OCI-LY1 (cell line): ENCODE results near the gene KCNG4.
"Not testable (repeated sequence)": the region's sequence is repeated elsewhere in the genome, so short reads cannot be mapped to it uniquely, and the experiment has no call there.

ENCODE experiments used
- H2AFZ ChIP-seq: fragments of 200-600 bp; sonication (generic), shearing (Covaris generic); 2 replicates; pipeline ENCODE4 v1.6.0; 2014; ENCODE audit warnings: antibody characterized with exemption, mild to moderate bottlenecking, low read length
- H3F3A ChIP-seq: fragments of 200-600 bp; sonication (generic), shearing (Covaris generic); 2 replicates; pipeline ENCODE4 v1.6.0; 2014; ENCODE audit warnings: mild to moderate bottlenecking, antibody characterized with exemption, low read length, moderate library complexity; ENCODE audit not compliant: insufficient read depth
- H3K27ac ChIP-seq: fragments of 200-600 bp; sonication (generic); 2 replicates; pipeline ENCODE4 v1.5.1; 2014; ENCODE audit warnings: low read length, mixed run types, mild to moderate bottlenecking, low read depth; ENCODE audit not compliant: poor library complexity, severe bottlenecking
- H3K27me3 ChIP-seq: fragments of 200-600 bp; sonication (generic); 2 replicates; pipeline ENCODE4 v1.6.0; 2014; ENCODE audit warnings: antibody characterized with exemption, mild to moderate bottlenecking, low read length, moderate library complexity; ENCODE audit not compliant: insufficient read depth
- H3K36me3 ChIP-seq: fragments of 200-600 bp; sonication (generic); 2 replicates; pipeline ENCODE4 v1.6.1; 2014; ENCODE audit warnings: mild to moderate bottlenecking, antibody characterized with exemption, low read length, moderate library complexity, mixed read lengths; ENCODE audit not compliant: insufficient read depth
- H3K4me1 ChIP-seq: fragments of 200-600 bp; sonication (generic); 2 replicates; pipeline ENCODE4 v1.5.1; 2014; ENCODE audit warnings: mild to moderate bottlenecking, low read length, moderate library complexity; ENCODE audit not compliant: insufficient read depth, severe bottlenecking
- H3K4me2 ChIP-seq: fragments of 200-600 bp; sonication (generic), shearing (Covaris generic); 2 replicates; pipeline ENCODE4 v1.6.1; 2014; ENCODE audit warnings: low read length
- H3K4me3 ChIP-seq: fragments of 200-600 bp; sonication (generic); 2 replicates; pipeline ENCODE4 v1.5.1; 2014; ENCODE audit warnings: low read length, low read depth, mild to moderate bottlenecking, mixed read lengths; ENCODE audit not compliant: poor library complexity, severe bottlenecking
- H3K79me2 ChIP-seq: fragments of 200-600 bp; shearing (Covaris generic); 2 replicates; pipeline ENCODE4 v1.6.1; 2016; ENCODE audit warnings: mixed run types, low read length, mixed read lengths; ENCODE audit not compliant: insufficient read depth
- H3K9ac ChIP-seq: fragments of 200-600 bp; sonication (generic), shearing (Covaris generic); 2 replicates; pipeline ENCODE4 v1.6.1; 2014; ENCODE audit warnings: mild to moderate bottlenecking, low read length, mixed read lengths
- H3K9me2 ChIP-seq: fragments of 200-600 bp; sonication (generic), shearing (Covaris generic); 2 replicates; pipeline ENCODE4 v1.6.1; 2014; ENCODE audit warnings: low read depth, mild to moderate bottlenecking, low read length, mixed read lengths
- H3K9me3 ChIP-seq: fragments of 200-600 bp; shearing (Covaris generic); 2 replicates; pipeline ENCODE4 v1.6.1; 2014; ENCODE audit warnings: low read length, mixed read lengths
- H4K20me1 ChIP-seq: fragments of 200-600 bp; sonication (generic), shearing (Covaris generic); 2 replicates; pipeline ENCODE4 v1.6.0; 2016; ENCODE audit warnings: mild to moderate bottlenecking, low read length; ENCODE audit not compliant: insufficient read depth
- CTCF ChIP-seq: fragments of 200-600 bp; sonication (generic), shearing (Covaris generic); IDR thresholded peaks from 2 replicates; pipeline ENCODE4 v1.5.1; 2017; ENCODE audit warnings: mild to moderate bottlenecking, antibody characterized with exemption, low read length, moderate library complexity, mixed read lengths
- EZH2 ChIP-seq: fragments of 200-600 bp; sonication (generic), shearing (Covaris generic); IDR thresholded peaks from 2 replicates; pipeline ENCODE4 v1.8.0; 2017; ENCODE audit warnings: borderline replicate concordance, mixed run types, mild to moderate bottlenecking, antibody characterized with exemption, low read length, moderate library complexity, mixed read lengths

KCNG4 gene

GRCh38 chr16:84218956-84219355 is 20.9 kb downstream of the KCNG4 start:
- Histone ChIP-seq H3K79me2 (no peaks in the 10 kb centered on the region), H3K27me3 (peaks cover 16% of the 10 kb centered on the region; the same call in 1 of the 2 replicates), H3F3A (no peaks in the 10 kb centered on the region), H2AFZ (no peak overlapping the region), H3K27ac (no peak overlapping the region), H3K4me1 (no peaks in the 10 kb centered on the region), H3K9me3 (no peaks in the 10 kb centered on the region), H3K9me2 (no peaks in the 10 kb centered on the region), H3K4me2 (no peak overlapping the region), H3K4me3 (no peak overlapping the region), H3K9ac (no peak overlapping the region), H3K36me3 (no peaks in the 10 kb centered on the region), H4K20me1 (no peaks in the 10 kb centered on the region)
- no peak for TF ChIP-seq CTCF
- no peak for TF ChIP-seq EZH2

- Histone ChIP-seq H3K79me2 (no peaks in the 10 kb centered on the region), H3K9me3 (no peaks in the 10 kb centered on the region), H4K20me1 (no peaks in the 10 kb centered on the region), H3F3A (no peaks in the 10 kb centered on the region), H3K4me2 (no peak overlapping the region), H3K9me2 (no peaks in the 10 kb centered on the region), H3K36me3 (no peaks in the 10 kb centered on the region), H2AFZ (no peak overlapping the region), H3K4me3 (no peak overlapping the region), H3K27me3 (0 out of 2 replicates have a peak, but pooled peaks cover 16% of the 10 kb centered on the region), H3K9ac (no peak overlapping the region), H3K27ac (no peak overlapping the region), H3K4me1 (no peaks in the 10 kb centered on the region)
- TF ChIP-seq EZH2 (no peak), CTCF (no peak)
Observed at GRCh38 chr16:84218176-84218823, 21.5 kb downstream of the KCNG4 start.

- H3K4me1 ChIP-seq, H3K9me3 ChIP-seq, H3K9ac ChIP-seq, H3K4me3 ChIP-seq, H3F3A ChIP-seq, H3K36me3 ChIP-seq, H2AFZ ChIP-seq, H4K20me1 ChIP-seq, H3K9me2 ChIP-seq, H3K27ac ChIP-seq, H3K4me2 ChIP-seq, H3K79me2 ChIP-seq: not testable (repeated sequence)
- 0 out of 2 replicates have a peak, but pooled peaks cover 16% of the 10 kb centered on the region for H3K27me3 ChIP-seq
Observed at GRCh38 chr16:84216144-84216543, 23.7 kb downstream of the KCNG4 start.

- H2AFZ ChIP-seq: no peak overlapping the region
- no peak overlapping the region for H3K4me3 ChIP-seq
- no peak for TF ChIP-seq EZH2
- no peak for TF ChIP-seq CTCF
- no peaks in the 10 kb centered on the region for H3K9me2 ChIP-seq
- H4K20me1 ChIP-seq: no peaks in the 10 kb centered on the region
- no peaks in the 10 kb centered on the region for H3K79me2 ChIP-seq
- no peak overlapping the region for H3K4me2 ChIP-seq
- no peaks in the 10 kb centered on the region for H3K4me1 ChIP-seq
- H3K36me3 ChIP-seq: no peaks in the 10 kb centered on the region
- H3K9ac ChIP-seq: no peak overlapping the region
- H3K9me3 ChIP-seq: no peaks in the 10 kb centered on the region
- H3K27ac ChIP-seq: no peak overlapping the region
- 0 out of 2 replicates have a peak, but pooled peaks cover 16% of the 10 kb centered on the region for H3K27me3 ChIP-seq
- no peaks in the 10 kb centered on the region for H3F3A ChIP-seq
Observed at GRCh38 chr16:84215531-84215930, 24.3 kb downstream of the KCNG4 start.
